Testis (tissue), 5 donors: ENCODE results near the gene AOC3. TPM values are rescaled to one million over a fixed set of nuclear protein-coding genes. Genes with fewer than 3 reads are reported as not detected.

Experiments
- DNase-seq: peaks from one replicate; pipeline ENCODE4 v3.0.0-alpha.2; 2019
- H3K27ac ChIP-seq, 2 donors: fragments of 200-600 bp; sonication (generic); one replicate each; pipeline ENCODE4 v1.5.1; 2019
- H3K27me3 ChIP-seq: fragments of 200-600 bp; sonication (generic); one replicate; pipeline ENCODE4 v1.5.1; 2019
- H3K36me3 ChIP-seq: fragments of 200-600 bp; sonication (generic); one replicate; pipeline ENCODE4 v1.5.1; 2017; ENCODE audit warnings: low read depth; ENCODE audit errors: missing control alignments
- H3K4me1 ChIP-seq: fragments of 200-600 bp; sonication (generic); one replicate; pipeline ENCODE4 v1.5.1; 2019
- H3K4me3 ChIP-seq, 2 donors: fragments of 200-600 bp; sonication (generic); one replicate each; pipeline ENCODE4 v1.5.1; 2017 to 2019
- H3K9me3 ChIP-seq: fragments of 200-600 bp; sonication (generic); one replicate; pipeline ENCODE4 v1.5.1; 2017
- CTCF ChIP-seq, 3 experiments: fragments of 450-650 bp in 2 of 3; fragments of 200-600 bp in 1 of 3; sonication (generic) in 1 of 3; IDR thresholded peaks; one replicate each; pipeline ENCODE4 v1.5.1; 2016 to 2019; ENCODE audit warnings: antibody characterized with exemption in 3 of 3, mild to moderate bottlenecking in 2 of 3, moderate library complexity in 1 of 3
- POLR2A ChIP-seq: fragments of 450-650 bp; IDR thresholded peaks from one replicate; pipeline ENCODE4 v1.6.1; 2017; ENCODE audit warnings: antibody characterized with exemption, mild to moderate bottlenecking, moderate library complexity
- WGBS, 2 donors: methylation state at CpG; one replicate each; pipeline ENCODE4 v1.1.5; 2018; 5-methylcytosine and 5-hydroxymethylcytosine counted together
- intact Hi-C: fragments of 100-400 bp; cut with DNase I; formaldehyde crosslinking; loops from one replicate; pipeline ENCODE4 v1.15.1; 2023; ENCODE audit warnings: low total_unique reads
- long read RNA-seq, 2 donors: transcript quantifications; one replicate each; lab custom pipeline, GENCODE V29; 2026
- polyA plus RNA-seq: library from polyadenylated mRNA; stranded (reverse); fragments of 350-450 nt; fragmentation: Illumina TruSeq; extraction: RNeasy Lipid Tissue Mini Kit (QIAGEN cat#74804); gene quantifications from one replicate; pipeline ENCODE4 v1.2.3, GENCODE V29; 2014; ENCODE audit warnings: low read depth, low replicate concordance; ENCODE audit not compliant: insufficient read depth
- total RNA-seq, 2 donors: library from RNA; depleted of rRNA; stranded (reverse); fragments of >200 nt; gene quantifications; one replicate each; pipeline ENCODE4 v1.2.3, GENCODE V29; 2016

The AOC3 gene
- total RNA-seq (10 to 100 TPM; 14.3 to 14.8 TPM), polyA plus RNA-seq (46.4 TPM)
- long read RNA-seq, donor 1, full-length matches to known transcripts: 4 of 4 reads
- long read RNA-seq, donor 1, partial matches to known transcripts: 0 of 4 reads
- long read RNA-seq, donor 1, other reads (novel, unspliced or antisense): 0 of 4 reads
- long read RNA-seq, donor 2, full-length matches to known transcripts: 5 of 5 reads
- long read RNA-seq, donor 2, partial matches to known transcripts: 0 of 5 reads
- long read RNA-seq, donor 2, other reads (novel, unspliced or antisense): 0 of 5 reads

- Histone ChIP-seq H3K4me3 (no peak within 1 kb of the TSS), H3K4me1 (peaks cover 6% of the 10 kb centered on the region), H3K27ac (peak within 1 kb of the TSS in 1 of 2 donors; percentile 76), H3K36me3 (no peaks in the 10 kb centered on the region), H3K27me3 (no peaks in the 10 kb centered on the region), H3K9me3 (no peaks in the 10 kb centered on the region)
- WGBS, 2 donors: 36 to 45% methylated on average over 8 to 9 of the region's 9 CpGs
- peak; percentile 23 for DNase-seq
- intact Hi-C loops: no loop called here
- no peak for TF ChIP-seq CTCF (IDR thresholded peaks at IDR 0.05)
- TF ChIP-seq POLR2A: no peak
Measured at GRCh38 chr17:42850954-42851353, at the start of gene AOC3. TSS of gene AOC3 (plus strand) at chr17:42851199. CDS start at chr17:42851344, 145 bp downstream.

GRCh38 chr17:42803074-42803883, 47.7 kb upstream of the AOC3 start:
- no peak for TF ChIP-seq CTCF (IDR thresholded peaks at IDR 0.05)
- TF ChIP-seq POLR2A: no peak
- DNase-seq: no peak
- no peaks in the 10 kb centered on the region for H3K9me3 ChIP-seq
- no peaks in the 10 kb centered on the region for H3K27me3 ChIP-seq
- H3K4me3 ChIP-seq: no peak overlapping the region
- H3K27ac ChIP-seq: no peak overlapping the region
- intact Hi-C loops: no loop called here
- peaks cover 19% of the 10 kb centered on the region for H3K4me1 ChIP-seq
- 56 to 57% methylated on average over 2 of the region's 2 CpGs for WGBS, 2 donors
- H3K36me3 ChIP-seq: no peaks in the 10 kb centered on the region

- Histone ChIP-seq H3K36me3 (no peaks in the 10 kb centered on the region), H3K4me3 (no peak overlapping the region), H3K4me1 (peaks cover 19% of the 10 kb centered on the region), H3K27me3 (no peaks in the 10 kb centered on the region), H3K9me3 (no peaks in the 10 kb centered on the region), H3K27ac (no peak overlapping the region)
- intact Hi-C loops: no loop called here
- WGBS, 2 donors: 89 to 94% methylated on average over 1 of the region's 1 CpG
- TF ChIP-seq POLR2A: no peak
- DNase-seq: no peak
Measured at GRCh38 chr17:42804918-42805367, 46.1 kb upstream of the AOC3 start.

GRCh38 chr17:42806249-42806648, 44.8 kb upstream of the AOC3 start:
- Histone ChIP-seq H3K4me3 (no peak overlapping the region), H3K9me3 (no peaks in the 10 kb centered on the region), H3K4me1 (peaks cover 19% of the 10 kb centered on the region), H3K27ac (no peak overlapping the region), H3K27me3 (no peaks in the 10 kb centered on the region), H3K36me3 (no peaks in the 10 kb centered on the region)
- TF ChIP-seq CTCF (IDR thresholded peaks at IDR 0.05) (no peak), POLR2A (no peak)
- DNase-seq: no peak
- WGBS, 2 donors: 100% methylated on average over 1 of the region's 1 CpG
- intact Hi-C loops: no loop called here

GRCh38 chr17:42809250-42809649, 41.7 kb upstream of the AOC3 start:
- H3K36me3 ChIP-seq: no peaks in the 10 kb centered on the region
- TF ChIP-seq POLR2A: no peak
- TF ChIP-seq CTCF (IDR thresholded peaks at IDR 0.05): no peak
- DNase-seq: no peak
- H3K4me3 ChIP-seq: no peak overlapping the region
- H3K4me1 ChIP-seq: no peaks in the 10 kb centered on the region
- H3K27ac ChIP-seq: no peak overlapping the region
- no peaks in the 10 kb centered on the region for H3K27me3 ChIP-seq
- no peaks in the 10 kb centered on the region for H3K9me3 ChIP-seq
- intact Hi-C loops: no loop called here
- 38 to 54% methylated on average over 3 of the region's 3 CpGs for WGBS, 2 donors
